GM23338 (cell line): ENCODE results near the gene OST4. TPM values are rescaled to one million over a fixed set of nuclear protein-coding genes. Genes with fewer than 3 reads are reported as not detected.
A peak's percentile ranks its signal among the peaks of the same experiment; 100 is the strongest.

Source experiments
- ATAC-seq: fragments of 200-7000 bp; cut with Tn5 transposase; 3 replicates; pipeline ENCODE4 v1.9.1; 2020
- DNase-seq: peaks from one replicate; pipeline ENCODE4 v3.0.0-alpha.2; 2015; ENCODE audit warnings: low spot score
- H2AFZ ChIP-seq: fragments of 200-600 bp; sonication (generic); 2 replicates; pipeline ENCODE4 v1.8.0; 2016; ENCODE audit warnings: antibody characterized with exemption, mild to moderate bottlenecking, moderate library complexity
- H3F3A ChIP-seq: fragments of 200-600 bp; sonication (generic); replicated peaks from 2 replicates; pipeline ENCODE4 v1.8.0; 2017; ENCODE audit warnings: antibody characterized with exemption, mixed run types, low read depth
- H3K27ac ChIP-seq: fragments of 200-600 bp; sonication (generic); 2 replicates; pipeline ENCODE4 v1.6.1; 2016; ENCODE audit warnings: low read depth
- H3K27me3 ChIP-seq: fragments of 200-600 bp; sonication (generic); 2 replicates; pipeline ENCODE4 v1.8.0; 2016; ENCODE audit warnings: mild to moderate bottlenecking, mixed run types, moderate library complexity; ENCODE audit not compliant: insufficient read depth
- H3K36me3 ChIP-seq: fragments of 200-600 bp; sonication (generic); 2 replicates; pipeline ENCODE4 v1.8.0; 2016; ENCODE audit warnings: mild to moderate bottlenecking; ENCODE audit not compliant: insufficient read depth
- H3K4me1 ChIP-seq: fragments of 200-600 bp; sonication (generic); 2 replicates; pipeline ENCODE4 v1.8.0; 2016; ENCODE audit warnings: mild to moderate bottlenecking, moderate library complexity; ENCODE audit not compliant: insufficient read depth
- H3K4me2 ChIP-seq: fragments of 200-600 bp; sonication (generic); 2 replicates; pipeline ENCODE4 v1.7.1; 2017; ENCODE audit warnings: mixed run types
- H3K4me3 ChIP-seq: fragments of 200-600 bp; sonication (generic); 2 replicates; pipeline ENCODE4 v1.6.1; 2016; ENCODE audit warnings: mixed run types
- H3K79me2 ChIP-seq: fragments of 200-600 bp; sonication (generic); replicated peaks from 2 replicates; pipeline ENCODE4 v1.8.0; 2017; ENCODE audit warnings: mild to moderate bottlenecking; ENCODE audit not compliant: insufficient read depth
- H3K9me2 ChIP-seq: fragments of 200-600 bp; sonication (generic); 2 replicates; pipeline ENCODE4 v1.8.0; 2017; ENCODE audit not compliant: insufficient read depth
- H4K20me1 ChIP-seq: fragments of 200-600 bp; sonication (generic); replicated peaks from 2 replicates; pipeline ENCODE4 v1.8.0; 2017; ENCODE audit warnings: mild to moderate bottlenecking; ENCODE audit not compliant: insufficient read depth
- H3K27ac Mint-ChIP-seq: 2 replicates; pipeline ENCODE4 v1.8.0; 2020; ENCODE audit warnings: inconsistent platforms, mild to moderate bottlenecking, moderate library complexity, mixed read lengths
- H3K27me3 Mint-ChIP-seq: 3 replicates; pipeline ENCODE4 v1.8.0; 2022; ENCODE audit warnings: low read depth, mild to moderate bottlenecking, moderate library complexity, mixed read lengths, inconsistent platforms; ENCODE audit not compliant: insufficient read depth, poor library complexity
- H3K36me3 Mint-ChIP-seq: 3 replicates; pipeline ENCODE4 v1.8.0; 2021; ENCODE audit warnings: low read depth, mild to moderate bottlenecking, inconsistent platforms, moderate library complexity, mixed read lengths
- H3K4me1 Mint-ChIP-seq: 3 replicates; pipeline ENCODE4 v1.8.0; 2020; ENCODE audit warnings: mild to moderate bottlenecking, inconsistent platforms, mixed read lengths
- H3K4me3 Mint-ChIP-seq: 3 replicates; pipeline ENCODE4 v1.8.0; 2021; ENCODE audit warnings: moderate library complexity, mild to moderate bottlenecking, inconsistent platforms, mixed read lengths
- H3K9me3 Mint-ChIP-seq: 3 replicates; pipeline ENCODE4 v1.8.0; 2020; ENCODE audit warnings: moderate library complexity, mild to moderate bottlenecking, inconsistent platforms, mixed read lengths
- CREB1 ChIP-seq: fragments of 250-450 bp; sonication (Bioruptor Pico); IDR thresholded peaks from 2 replicates; pipeline ENCODE4 v1.5.0; 2020; ENCODE audit warnings: low read depth, mild to moderate bottlenecking, moderate library complexity
- EZH2phosphoT487 ChIP-seq: fragments of 200-600 bp; sonication (generic); IDR thresholded peaks from one replicate; pipeline ENCODE4 v1.8.1; 2018; ENCODE audit warnings: antibody characterized with exemption; ENCODE audit not compliant: unreplicated experiment
- STAT1 ChIP-seq: IDR thresholded peaks from one replicate; pipeline ENCODE4 v1.6.1; 2016; ENCODE audit warnings: antibody characterized with exemption; ENCODE audit not compliant: unreplicated experiment
- ZNF114 ChIP-seq: fragments of 250-450 bp; sonication (Bioruptor Pico); IDR thresholded peaks from 2 replicates; pipeline ENCODE4 v1.5.0; 2020; ENCODE audit warnings: mild to moderate bottlenecking, moderate library complexity
- ZNF331 ChIP-seq: fragments of 250-450 bp; sonication (Bioruptor Pico); IDR thresholded peaks from 2 replicates; pipeline ENCODE4 v1.5.0; 2020; ENCODE audit warnings: low read depth, mild to moderate bottlenecking, moderate library complexity
- polyA plus RNA-seq: library from polyadenylated mRNA; unstranded; fragments of >200 nt; fragmentation: Nextera tagmentation; extraction: Ambion mirVana; gene quantifications from 2 replicates; pipeline ENCODE4 v1.2.1, GENCODE V29; 2016
- total RNA-seq: library from RNA; depleted of rRNA; stranded (reverse); fragments of >200 nt; shearing (Covaris generic); gene quantifications from 2 replicates; pipeline ENCODE4 v1.2.3, GENCODE V29; 2014
- TF ChIP-seq, protein P1 (sequence below): IDR thresholded peaks from 2 replicates; pipeline ENCODE4 v1.6.1; 2016; ENCODE audit warnings: antibody characterized with exemption
- TF ChIP-seq, protein P2 (sequence below), 2 experiments: fragments of 200-600 bp in 1 of 2; sonication (generic) in 1 of 2; conservative IDR thresholded peaks; 2 replicates each; pipeline versions ENCODE4 v1.5.1 to v1.6.1; 2016 to 2017; ENCODE audit warnings: antibody characterized with exemption in 2 of 2, low read depth in 2 of 2, mild to moderate bottlenecking in 2 of 2, moderate library complexity in 1 of 2

Gene OST4
- total and polyA plus RNA-seq, 2 experiments from 2014 or later: 226 to 568 TPM

DNA sequence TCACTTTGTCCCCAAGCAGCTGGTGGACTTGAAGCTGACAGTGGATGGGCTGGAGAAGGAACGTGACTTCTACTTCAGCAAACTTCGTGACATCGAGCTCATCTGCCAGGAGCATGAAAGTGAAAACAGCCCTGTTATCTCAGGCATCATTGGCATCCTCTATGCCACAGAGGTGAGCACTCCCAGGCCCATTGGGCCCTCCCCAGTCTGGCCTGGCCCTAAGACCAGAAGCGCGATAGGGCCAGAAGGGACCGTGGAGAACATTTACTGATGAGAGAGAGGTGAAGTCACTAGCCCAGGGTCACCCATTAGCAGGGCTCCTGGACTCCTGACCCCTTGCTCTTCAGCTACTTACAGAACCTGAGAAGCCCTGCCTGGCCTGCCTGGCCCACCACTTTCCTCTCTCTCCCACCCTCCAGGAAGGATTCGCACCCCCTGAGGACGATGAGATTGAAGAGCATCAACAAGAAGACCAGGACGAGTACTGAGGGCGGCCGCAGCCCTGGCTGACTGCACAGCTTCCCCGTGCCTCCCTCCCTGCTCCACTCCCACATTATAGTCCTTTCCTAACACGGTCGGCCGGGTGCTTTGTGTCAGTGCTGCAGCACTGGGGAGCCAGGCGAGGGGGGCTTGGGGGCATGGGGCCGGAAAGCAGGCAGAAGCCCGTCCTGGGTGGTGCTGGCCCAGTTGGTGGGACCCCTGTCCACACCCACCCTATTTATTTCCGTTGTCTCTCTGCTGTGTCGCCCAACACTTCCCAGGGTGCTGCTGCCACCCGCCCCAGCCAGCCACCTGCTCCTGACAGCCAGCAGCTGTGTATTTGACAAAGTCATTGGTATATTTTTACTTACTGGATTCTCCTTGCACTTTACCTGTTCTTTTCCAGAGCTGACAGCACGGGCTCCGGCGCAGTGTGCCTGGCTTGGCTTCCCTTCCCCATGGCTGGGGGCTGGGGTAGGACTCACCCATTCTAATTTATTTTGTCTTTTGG is 45.3 kb downstream of the OST4 start:
- H3K4me1 Mint-ChIP-seq: peaks cover 8% of the 10 kb centered on the region
- H3K4me3 Mint-ChIP-seq: no peak overlapping the region
- H3K4me1 ChIP-seq: no peaks in the 10 kb centered on the region; the same call in 1 of the 2 replicates
- no peaks in the 10 kb centered on the region for H3K27me3 ChIP-seq
- no peak overlapping the region for H2AFZ ChIP-seq
- no peak for TF ChIP-seq STAT1
- no peak for TF ChIP-seq EZH2phosphoT487
- no peak overlapping the region for H3K4me2 ChIP-seq
- peaks cover 12% of the 10 kb centered on the region for H3K27me3 Mint-ChIP-seq
- no peak overlapping the region for H3K4me3 ChIP-seq
- H3K36me3 ChIP-seq: no peaks in the 10 kb centered on the region
- no peaks in the 10 kb centered on the region for H3K9me2 ChIP-seq
- no peaks in the 10 kb centered on the region for H3K79me2 ChIP-seq
- H3K27ac ChIP-seq: no peak overlapping the region
- H3K9me3 Mint-ChIP-seq: no peaks in the 10 kb centered on the region
- no peak overlapping the region for H3K27ac Mint-ChIP-seq
- H3F3A ChIP-seq: no peaks in the 10 kb centered on the region
- ATAC-seq (no peak), DNase-seq (no peak)
- H3K36me3 Mint-ChIP-seq: peaks cover 5% of the 10 kb centered on the region; the same call in 2 of the 3 replicates
- no peaks in the 10 kb centered on the region; the same call in none of the 2 replicates for H4K20me1 ChIP-seq

DNA sequence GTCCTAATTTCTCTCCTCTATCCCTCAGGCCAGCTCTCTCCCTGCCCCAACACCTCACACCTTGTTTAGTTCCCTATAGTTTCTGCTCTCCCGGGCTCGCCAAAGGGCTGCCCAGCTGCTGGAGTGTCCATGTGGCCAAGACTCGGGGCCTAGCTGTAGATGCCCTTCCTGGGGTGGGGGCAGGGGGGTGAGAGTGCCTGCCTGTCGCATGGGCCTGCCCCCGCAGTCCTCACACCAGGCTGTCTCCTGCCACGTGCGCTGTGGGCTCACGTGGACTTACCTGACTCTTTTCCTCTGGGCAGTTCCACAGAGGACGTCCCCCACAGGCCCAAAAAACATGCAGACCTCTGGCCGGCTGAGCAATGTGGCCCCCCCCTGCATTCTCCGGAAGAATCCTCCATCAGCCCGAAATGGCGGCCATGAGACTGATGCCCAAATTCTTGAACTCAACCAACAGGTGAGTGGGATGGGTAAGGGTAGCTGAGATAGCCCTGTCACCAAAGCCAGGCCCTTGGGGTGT is 46.1 kb downstream of the OST4 start:
- Histone ChIP-seq H3K27me3 (no peaks in the 10 kb centered on the region), H3K79me2 (no peaks in the 10 kb centered on the region), H3K36me3 (no peaks in the 10 kb centered on the region), H4K20me1 (no peaks in the 10 kb centered on the region; the same call in 1 of the 2 replicates), H3F3A (no peaks in the 10 kb centered on the region), H3K27ac (no peak overlapping the region), H3K9me2 (no peaks in the 10 kb centered on the region), H3K4me3 (no peak overlapping the region), H2AFZ (no peak overlapping the region), H3K4me1 (no peaks in the 10 kb centered on the region; the same call in 1 of the 2 replicates), H3K4me2 (no peak overlapping the region)
- ATAC-seq: no peak
- Mint-ChIP-seq H3K4me3 (no peak overlapping the region), H3K36me3 (peaks cover 5% of the 10 kb centered on the region; the same call in 2 of the 3 replicates), H3K4me1 (peaks cover 16% of the 10 kb centered on the region), H3K27ac (no peak overlapping the region), H3K9me3 (no peaks in the 10 kb centered on the region), H3K27me3 (peaks cover 12% of the 10 kb centered on the region)
- TF ChIP-seq, protein P1, sequence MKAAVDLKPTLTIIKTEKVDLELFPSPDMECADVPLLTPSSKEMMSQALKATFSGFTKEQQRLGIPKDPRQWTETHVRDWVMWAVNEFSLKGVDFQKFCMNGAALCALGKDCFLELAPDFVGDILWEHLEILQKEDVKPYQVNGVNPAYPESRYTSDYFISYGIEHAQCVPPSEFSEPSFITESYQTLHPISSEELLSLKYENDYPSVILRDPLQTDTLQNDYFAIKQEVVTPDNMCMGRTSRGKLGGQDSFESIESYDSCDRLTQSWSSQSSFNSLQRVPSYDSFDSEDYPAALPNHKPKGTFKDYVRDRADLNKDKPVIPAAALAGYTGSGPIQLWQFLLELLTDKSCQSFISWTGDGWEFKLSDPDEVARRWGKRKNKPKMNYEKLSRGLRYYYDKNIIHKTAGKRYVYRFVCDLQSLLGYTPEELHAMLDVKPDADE: no peak
- no peak for TF ChIP-seq CREB1
- TF ChIP-seq ZNF114 (CRISPR knock-in tag): no peak
- TF ChIP-seq ZNF331 (CRISPR knock-in tag): no peak
- DNase-seq: no peak

DNA sequence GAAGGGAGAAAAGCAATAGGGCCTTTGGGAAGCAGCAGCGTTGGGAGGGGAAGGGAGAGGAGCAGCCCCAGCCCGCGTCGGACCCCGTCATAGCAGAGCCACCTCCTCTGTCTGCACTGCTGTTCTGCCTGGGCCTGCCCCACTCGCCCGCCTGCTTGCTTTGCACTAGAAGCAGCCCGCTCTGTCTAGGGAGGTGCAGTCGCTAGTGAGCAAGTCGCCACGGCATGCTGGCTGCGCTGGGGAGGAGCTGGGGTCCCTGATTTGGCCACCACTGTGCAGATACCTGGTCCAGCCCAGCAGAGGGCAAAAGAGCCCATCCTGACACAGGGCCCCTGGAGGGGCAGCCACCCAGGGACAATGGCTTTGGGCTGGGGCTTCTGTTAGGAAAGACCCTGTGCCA is 46.6 kb downstream of the OST4 start:
- DNase-seq: peak; percentile 64
- no peak overlapping the region for H3K27ac Mint-ChIP-seq
- no peaks in the 10 kb centered on the region for H3K79me2 ChIP-seq

More for the DNA sequence above, 46.6 kb downstream of the OST4 start:
- no peak for TF ChIP-seq ZNF331 (CRISPR knock-in tag)
- TF ChIP-seq, protein P2, sequence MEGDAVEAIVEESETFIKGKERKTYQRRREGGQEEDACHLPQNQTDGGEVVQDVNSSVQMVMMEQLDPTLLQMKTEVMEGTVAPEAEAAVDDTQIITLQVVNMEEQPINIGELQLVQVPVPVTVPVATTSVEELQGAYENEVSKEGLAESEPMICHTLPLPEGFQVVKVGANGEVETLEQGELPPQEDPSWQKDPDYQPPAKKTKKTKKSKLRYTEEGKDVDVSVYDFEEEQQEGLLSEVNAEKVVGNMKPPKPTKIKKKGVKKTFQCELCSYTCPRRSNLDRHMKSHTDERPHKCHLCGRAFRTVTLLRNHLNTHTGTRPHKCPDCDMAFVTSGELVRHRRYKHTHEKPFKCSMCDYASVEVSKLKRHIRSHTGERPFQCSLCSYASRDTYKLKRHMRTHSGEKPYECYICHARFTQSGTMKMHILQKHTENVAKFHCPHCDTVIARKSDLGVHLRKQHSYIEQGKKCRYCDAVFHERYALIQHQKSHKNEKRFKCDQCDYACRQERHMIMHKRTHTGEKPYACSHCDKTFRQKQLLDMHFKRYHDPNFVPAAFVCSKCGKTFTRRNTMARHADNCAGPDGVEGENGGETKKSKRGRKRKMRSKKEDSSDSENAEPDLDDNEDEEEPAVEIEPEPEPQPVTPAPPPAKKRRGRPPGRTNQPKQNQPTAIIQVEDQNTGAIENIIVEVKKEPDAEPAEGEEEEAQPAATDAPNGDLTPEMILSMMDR (conservative IDR thresholded peaks at IDR 0.05; ENCODE audit: low read depth in 2 of 2): peak in 1 of 2 experiments; percentile 52; a peak in 3 of 4 replicates
- Histone ChIP-seq H3K4me1 (no peaks in the 10 kb centered on the region; the same call in 1 of the 2 replicates), H3K27ac (no peak overlapping the region), H3K36me3 (no peaks in the 10 kb centered on the region), H4K20me1 (no peaks in the 10 kb centered on the region; the same call in 1 of the 2 replicates), H3K27me3 (no peaks in the 10 kb centered on the region), H2AFZ (no peak overlapping the region), H3K4me3 (no peak overlapping the region), H3K9me2 (no peaks in the 10 kb centered on the region), H3F3A (no peaks in the 10 kb centered on the region), H3K4me2 (no peak overlapping the region)
- no peaks in the 10 kb centered on the region for H3K9me3 Mint-ChIP-seq
- H3K4me1 Mint-ChIP-seq: peaks cover 16% of the 10 kb centered on the region
- H3K4me3 Mint-ChIP-seq: no peak overlapping the region
- peaks cover 5% of the 10 kb centered on the region; the same call in 2 of the 3 replicates for H3K36me3 Mint-ChIP-seq
- peak; percentile 74 for ATAC-seq
- H3K27me3 Mint-ChIP-seq: peaks cover 10% of the 10 kb centered on the region
